H9 (cell line): ENCODE measurements around the gene SDR42E2. TPM values are rescaled to one million over a fixed set of nuclear protein-coding genes. Genes with fewer than 3 reads are reported as not detected.

Experiments used
- DNase-seq: peaks from one replicate; pipeline ENCODE4 v3.0.0-alpha.2; 2017
- H2AFZ ChIP-seq: one replicate; pipeline ENCODE4 v1.6.1; 2013; ENCODE audit warnings: mild to moderate bottlenecking, low read length, control low read depth, moderate library complexity
- H2AK5ac ChIP-seq: 2 replicates; pipeline ENCODE4 v1.6.1; 2013; ENCODE audit warnings: low read length, control low read depth, mixed read lengths; ENCODE audit not compliant: insufficient read length
- H2BK120ac ChIP-seq: one replicate; pipeline ENCODE4 v1.6.1; 2013; ENCODE audit warnings: low read depth, mild to moderate bottlenecking, low read length, control low read depth, inconsistent platforms; ENCODE audit not compliant: poor library complexity, severe bottlenecking
- H2BK12ac ChIP-seq: 2 replicates; pipeline ENCODE4 v1.6.1; 2013; ENCODE audit warnings: low read length, control low read depth, mixed read lengths, low read depth; ENCODE audit not compliant: insufficient read length
- H2BK15ac ChIP-seq: 2 replicates; pipeline ENCODE4 v1.6.1; 2013; ENCODE audit warnings: low read depth, low read length, control low read depth
- H2BK20ac ChIP-seq: one replicate; pipeline ENCODE4 v1.6.1; 2013; ENCODE audit warnings: low read depth, mild to moderate bottlenecking, low read length, control low read depth, inconsistent platforms; ENCODE audit not compliant: poor library complexity, severe bottlenecking
- H2BK5ac ChIP-seq: 2 replicates; pipeline ENCODE4 v1.6.1; 2013; ENCODE audit warnings: low read length, control low read depth, mixed read lengths; ENCODE audit not compliant: insufficient read length
- H3K14ac ChIP-seq: 2 replicates; pipeline ENCODE4 v1.6.1; 2013; ENCODE audit warnings: low read length, control low read depth; ENCODE audit not compliant: insufficient read depth
- H3K18ac ChIP-seq: 2 replicates; pipeline ENCODE4 v1.6.1; 2013; ENCODE audit warnings: low read depth, mild to moderate bottlenecking, mixed read lengths, low read length, control low read depth; ENCODE audit not compliant: insufficient read length
- H3K23ac ChIP-seq: 2 replicates; pipeline ENCODE4 v1.6.1; 2013; ENCODE audit warnings: low read length, control low read depth, mixed read lengths, low read depth; ENCODE audit not compliant: insufficient read length
- H3K23me2 ChIP-seq: 2 replicates; pipeline ENCODE4 v1.6.1; 2013; ENCODE audit warnings: low read depth, mild to moderate bottlenecking, mixed read lengths, low read length, control low read depth; ENCODE audit not compliant: insufficient read length, poor library complexity, severe bottlenecking
- H3K27ac ChIP-seq: 2 replicates; pipeline ENCODE4 v1.5.1; 2013; ENCODE audit warnings: low read length, control low read depth, mixed read lengths, low read depth; ENCODE audit not compliant: insufficient read length
- H3K27me3 ChIP-seq: 2 replicates; pipeline ENCODE4 v1.6.1; 2013; ENCODE audit warnings: low read length, control low read depth, inconsistent platforms; ENCODE audit not compliant: insufficient read depth
- H3K4ac ChIP-seq: 2 replicates; pipeline ENCODE4 v1.6.1; 2013; ENCODE audit warnings: low read depth, mild to moderate bottlenecking, control low read depth, inconsistent platforms, low read length, moderate library complexity
- H3K4me1 ChIP-seq: 2 replicates; pipeline ENCODE4 v1.6.1; 2013; ENCODE audit warnings: low read length, control low read depth, inconsistent platforms; ENCODE audit not compliant: insufficient read depth
- H3K4me2 ChIP-seq: 2 replicates; pipeline ENCODE4 v1.6.1; 2013; ENCODE audit warnings: low read length, control low read depth, mixed read lengths; ENCODE audit not compliant: insufficient read length, insufficient read depth
- H3K56ac ChIP-seq: 2 replicates; pipeline ENCODE4 v1.6.1; 2013; ENCODE audit warnings: low read depth, mild to moderate bottlenecking, mixed read lengths, low read length, control low read depth; ENCODE audit not compliant: insufficient read length
- H3K79me1 ChIP-seq: 2 replicates; pipeline ENCODE4 v1.6.1; 2013; ENCODE audit warnings: low read depth, mild to moderate bottlenecking, moderate library complexity, low read length, control low read depth, inconsistent platforms; ENCODE audit not compliant: insufficient read depth, poor library complexity, severe bottlenecking
- H3K79me2 ChIP-seq: 2 replicates; pipeline ENCODE4 v1.6.1; 2013; ENCODE audit warnings: low read length, control low read depth, inconsistent platforms; ENCODE audit not compliant: insufficient read depth
- H3K9ac ChIP-seq: 2 replicates; pipeline ENCODE4 v1.6.1; 2013; ENCODE audit warnings: low read length, control low read depth, mixed read lengths; ENCODE audit not compliant: insufficient read length; ENCODE audit errors: extremely low read depth
- H3K9me3 ChIP-seq: one replicate; pipeline ENCODE4 v1.6.1; 2013; ENCODE audit warnings: low read depth, low read length, inconsistent platforms; ENCODE audit not compliant: control insufficient read depth
- H3T11ph ChIP-seq: one replicate; pipeline ENCODE4 v1.6.1; 2013; ENCODE audit warnings: mild to moderate bottlenecking, low read length, control low read depth, inconsistent platforms
- H4K20me1 ChIP-seq: one replicate; pipeline ENCODE4 v1.6.1; 2013; ENCODE audit not compliant: control insufficient read depth, insufficient read length, insufficient read depth
- H4K5ac ChIP-seq: 2 replicates; pipeline ENCODE4 v1.6.1; 2013; ENCODE audit warnings: low read depth, mild to moderate bottlenecking, mixed read lengths, low read length, control low read depth; ENCODE audit not compliant: insufficient read length
- H4K8ac ChIP-seq: replicated peaks from 2 replicates; pipeline ENCODE4 v1.6.1; 2013; ENCODE audit warnings: low read length, control low read depth, mixed read lengths, low read depth; ENCODE audit not compliant: insufficient read length
- H4K91ac ChIP-seq: 2 replicates; pipeline ENCODE4 v1.6.1; 2013; ENCODE audit warnings: low read depth, mild to moderate bottlenecking, moderate library complexity, mixed read lengths, low read length, control low read depth; ENCODE audit not compliant: insufficient read length
- H3K27ac Mint-ChIP-seq, 3 experiments: 2 replicates in 2 of 3; 3 replicates in 1 of 3; pipeline ENCODE4 v1.8.0; 2020 to 2021; ENCODE audit warnings: mixed read lengths in 3 of 3, mild to moderate bottlenecking in 1 of 3, moderate library complexity in 1 of 3
- H3K27me3 Mint-ChIP-seq: 2 replicates; pipeline ENCODE4 v1.8.0; 2021; ENCODE audit warnings: low read depth, mild to moderate bottlenecking, moderate library complexity, mixed read lengths
- H3K36me3 Mint-ChIP-seq, 3 experiments: 2 replicates in 2 of 3; 3 replicates in 1 of 3; pipeline ENCODE4 v1.8.0; 2020 to 2021; ENCODE audit warnings: low read depth in 3 of 3, mixed read lengths in 3 of 3; ENCODE audit not compliant: insufficient read depth in 1 of 3
- H3K4me1 Mint-ChIP-seq, 2 experiments: 2 replicates each; pipeline ENCODE4 v1.8.0; 2020; ENCODE audit warnings: mixed read lengths in 2 of 2
- H3K4me3 Mint-ChIP-seq, 2 experiments: 2 replicates in 1 of 2; 3 replicates in 1 of 2; pipeline ENCODE4 v1.8.0; 2020 to 2021; ENCODE audit warnings: mild to moderate bottlenecking in 2 of 2, mixed read lengths in 2 of 2, moderate library complexity in 1 of 2
- H3K9me3 Mint-ChIP-seq, 2 experiments: 2 replicates in 1 of 2; 3 replicates in 1 of 2; pipeline ENCODE4 v1.8.0; 2020; ENCODE audit warnings: mild to moderate bottlenecking in 2 of 2, mixed read lengths in 2 of 2, moderate library complexity in 1 of 2
- WGBS: extraction: QIAGEN DNeasy Blood & Tissue Kit; methylation state at CpG from one replicate; pipeline ENCODE4 v1.1.7; 2013; ENCODE audit warnings: missing lambda C conversion rate, low lambda C conversion rate, mixed read lengths; ENCODE audit not compliant: insufficient read length; ENCODE audit errors: extremely low coverage; 5-methylcytosine and 5-hydroxymethylcytosine counted together
- total RNA-seq: library from RNA; stranded (reverse); gene quantifications from 2 replicates; pipeline ENCODE4 v1.2.1, GENCODE V29; 2021
- TF ChIP-seq, protein P1 (sequence below): fragments of 200-600 bp; sonication (generic); conservative IDR thresholded peaks from 3 replicates; pipeline ENCODE4 v1.8.0; 2021; ENCODE audit warnings: antibody characterized with exemption, mild to moderate bottlenecking

The SDR42E2 gene
- total RNA-seq, 1 experiment from 2014 or later = 0.09 TPM

DNA sequence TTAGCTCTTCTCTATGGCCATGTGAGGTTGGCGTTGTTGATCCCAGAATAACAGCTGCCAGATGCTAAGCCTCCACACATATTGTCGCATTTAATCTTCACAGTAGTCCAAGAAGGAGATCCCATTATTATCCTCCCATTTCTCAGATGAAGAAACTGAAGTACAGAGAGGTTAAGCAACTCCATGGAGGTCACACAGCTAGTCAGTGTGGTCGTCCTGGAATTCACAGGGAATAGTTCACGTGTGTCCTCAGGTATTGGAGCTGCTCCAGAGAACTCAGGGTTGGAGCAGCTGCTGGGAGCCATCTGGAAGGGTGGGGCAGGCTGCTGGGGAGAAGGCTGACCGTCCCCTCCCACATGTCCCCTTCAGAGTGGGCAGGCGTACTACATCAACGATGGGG, 19.5 kb downstream of the SDR42E2 start:
- DNase-seq = no peak
- whole genome bisulfite sequencing = no CpG with 5 or more reads among the region's 7 CpGs
- Histone ChIP-seq H2BK120ac (no peak overlapping the region), H3K9me3 (no peaks in the 10 kb centered on the region), H3K4me2 (no peak overlapping the region), H2AFZ (no peak overlapping the region), H3K4me1 (no peaks in the 10 kb centered on the region), H3K9ac (no peak overlapping the region), H4K91ac (no peak overlapping the region), H3K23ac (no peak overlapping the region), H3K79me1 (no peaks in the 10 kb centered on the region), H2BK5ac (no peak overlapping the region), H3T11ph (no peak overlapping the region), H3K56ac (no peak overlapping the region), H2AK5ac (no peak overlapping the region), H2BK12ac (no peak overlapping the region), H2BK20ac (no peak overlapping the region), H3K4ac (no peak overlapping the region), H3K23me2 (no peaks in the 10 kb centered on the region), H2BK15ac (no peak overlapping the region), H3K18ac (no peak overlapping the region), H3K27me3 (no peaks in the 10 kb centered on the region), H4K5ac (no peak overlapping the region), H3K27ac (no peak overlapping the region), H4K8ac (no peak overlapping the region), H3K14ac (no peak overlapping the region), H4K20me1 (no peaks in the 10 kb centered on the region), H3K79me2 (no peaks in the 10 kb centered on the region)
- Mint-ChIP-seq H3K9me3 (no peaks in the 10 kb centered on the region), H3K27ac (no peak overlapping the region; a peak in 1 of 7 replicates), H3K4me1 (peaks cover 6 to 7% of the 10 kb centered on the region in 2 experiments), H3K27me3 (peaks cover 8% of the 10 kb centered on the region), H3K36me3 (no peaks in the 10 kb centered on the region), H3K4me3 (no peak overlapping the region; a peak in 1 of 5 replicates)
- TF ChIP-seq, protein P1, sequence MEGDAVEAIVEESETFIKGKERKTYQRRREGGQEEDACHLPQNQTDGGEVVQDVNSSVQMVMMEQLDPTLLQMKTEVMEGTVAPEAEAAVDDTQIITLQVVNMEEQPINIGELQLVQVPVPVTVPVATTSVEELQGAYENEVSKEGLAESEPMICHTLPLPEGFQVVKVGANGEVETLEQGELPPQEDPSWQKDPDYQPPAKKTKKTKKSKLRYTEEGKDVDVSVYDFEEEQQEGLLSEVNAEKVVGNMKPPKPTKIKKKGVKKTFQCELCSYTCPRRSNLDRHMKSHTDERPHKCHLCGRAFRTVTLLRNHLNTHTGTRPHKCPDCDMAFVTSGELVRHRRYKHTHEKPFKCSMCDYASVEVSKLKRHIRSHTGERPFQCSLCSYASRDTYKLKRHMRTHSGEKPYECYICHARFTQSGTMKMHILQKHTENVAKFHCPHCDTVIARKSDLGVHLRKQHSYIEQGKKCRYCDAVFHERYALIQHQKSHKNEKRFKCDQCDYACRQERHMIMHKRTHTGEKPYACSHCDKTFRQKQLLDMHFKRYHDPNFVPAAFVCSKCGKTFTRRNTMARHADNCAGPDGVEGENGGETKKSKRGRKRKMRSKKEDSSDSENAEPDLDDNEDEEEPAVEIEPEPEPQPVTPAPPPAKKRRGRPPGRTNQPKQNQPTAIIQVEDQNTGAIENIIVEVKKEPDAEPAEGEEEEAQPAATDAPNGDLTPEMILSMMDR = no peak
